Suprapubic skin (tissue), 3 donors: Measurements from ENCODE around the gene MT1E.

ENCODE experiments used
- POLR2A ChIP-seq, 2 donors: fragments of 450-650 bp; IDR thresholded peaks; one replicate each; pipeline ENCODE4 v1.6.1; 2017; ENCODE audit warnings: antibody characterized with exemption in 2 of 2, mild to moderate bottlenecking in 2 of 2, moderate library complexity in 2 of 2
- TF ChIP-seq, protein P1 (sequence below), 2 donors: fragments of 200-600 bp in 1 of 2; fragments of 450-650 bp in 1 of 2; sonication (generic) in 1 of 2; IDR thresholded peaks; one replicate each; pipeline ENCODE4 v1.5.1; 2016 to 2019; ENCODE audit warnings: antibody characterized with exemption in 2 of 2, mild to moderate bottlenecking in 1 of 2, moderate library complexity in 1 of 2

DNA sequence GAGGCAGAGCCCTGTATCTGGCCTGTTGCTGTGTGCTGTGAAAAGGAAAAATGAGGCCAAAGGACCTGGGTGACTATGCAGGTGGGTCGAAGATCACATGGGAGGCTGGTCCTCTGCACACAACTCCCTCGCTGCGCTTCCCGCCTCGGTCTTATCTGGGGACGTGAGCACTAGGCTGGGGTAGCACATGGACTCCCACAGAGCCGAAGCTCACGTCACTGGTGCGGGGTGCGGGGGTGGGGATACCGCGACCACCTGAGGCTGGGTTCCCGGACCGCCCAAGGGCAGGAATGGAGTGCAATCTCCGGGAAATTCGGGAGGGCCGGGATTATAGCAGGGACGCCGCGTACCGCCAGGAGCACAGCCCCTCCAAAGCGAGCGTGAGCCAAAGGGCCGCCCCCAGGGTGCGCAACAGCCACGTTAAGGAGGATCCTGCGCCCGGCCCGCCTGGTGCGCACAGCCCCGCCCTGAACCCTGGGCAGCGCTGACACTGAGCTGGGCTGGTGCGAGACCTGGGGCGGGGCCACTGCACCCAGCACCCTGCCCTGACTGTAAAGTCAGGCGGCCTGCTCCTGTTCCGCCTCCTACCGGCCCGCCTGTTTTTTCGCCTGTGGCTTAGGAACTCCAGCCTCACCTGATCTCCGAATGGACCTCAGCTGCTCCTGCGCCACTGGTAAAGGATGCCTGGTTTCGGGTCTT is 17.6 kb downstream of the MT1E start:
- TF ChIP-seq, protein P1, sequence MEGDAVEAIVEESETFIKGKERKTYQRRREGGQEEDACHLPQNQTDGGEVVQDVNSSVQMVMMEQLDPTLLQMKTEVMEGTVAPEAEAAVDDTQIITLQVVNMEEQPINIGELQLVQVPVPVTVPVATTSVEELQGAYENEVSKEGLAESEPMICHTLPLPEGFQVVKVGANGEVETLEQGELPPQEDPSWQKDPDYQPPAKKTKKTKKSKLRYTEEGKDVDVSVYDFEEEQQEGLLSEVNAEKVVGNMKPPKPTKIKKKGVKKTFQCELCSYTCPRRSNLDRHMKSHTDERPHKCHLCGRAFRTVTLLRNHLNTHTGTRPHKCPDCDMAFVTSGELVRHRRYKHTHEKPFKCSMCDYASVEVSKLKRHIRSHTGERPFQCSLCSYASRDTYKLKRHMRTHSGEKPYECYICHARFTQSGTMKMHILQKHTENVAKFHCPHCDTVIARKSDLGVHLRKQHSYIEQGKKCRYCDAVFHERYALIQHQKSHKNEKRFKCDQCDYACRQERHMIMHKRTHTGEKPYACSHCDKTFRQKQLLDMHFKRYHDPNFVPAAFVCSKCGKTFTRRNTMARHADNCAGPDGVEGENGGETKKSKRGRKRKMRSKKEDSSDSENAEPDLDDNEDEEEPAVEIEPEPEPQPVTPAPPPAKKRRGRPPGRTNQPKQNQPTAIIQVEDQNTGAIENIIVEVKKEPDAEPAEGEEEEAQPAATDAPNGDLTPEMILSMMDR (IDR thresholded peaks at IDR 0.05): peak; percentile 18 to 21
- no peak for TF ChIP-seq POLR2A (IDR thresholded peaks at IDR 0.05)
